Activated CD8-positive, alpha-beta memory T cell treated with anti-CD3 and anti-CD28 coated beads, Interleukin-2, amount 50 U/mL, for 4 hours (primary cell): ENCODE results near the gene ZNF101.
"Not testable (repeated sequence)": the region's sequence is repeated elsewhere in the genome, so short reads cannot be mapped to it uniquely, and the experiment has no call there.

Experiments used
- DNase-seq: peaks from one replicate; pipeline ENCODE4 v3.0.0-alpha.2; 2020

The ZNF101 gene

GRCh38 chr19:19661675-19662251 lies 6.9 kb upstream of the ZNF101 start:
- no peak for DNase-seq

- no peak for DNase-seq
Measured at GRCh38 chr19:19662344-19662743, 6.3 kb upstream of the ZNF101 start.

GRCh38 chr19:19662871-19663255 lies 5.8 kb upstream of the ZNF101 start:
- DNase-seq, result no peak

GRCh38 chr19:19663256-19664120 lies 5.2 kb upstream of the ZNF101 start, which contains the start of gene ATP13A1:
Gene ATP13A1, minus strand, starts transcription at chr19:19663676. Its CDS starts 10 bp downstream, at chr19:19663666.
- DNase-seq, result peak; percentile 90

GRCh38 chr19:19665420-19665948 lies 3.2 kb upstream of the ZNF101 start:
- DNase-seq, result peak; percentile 9

- DNase-seq, result peak; percentile 14
Measured at GRCh38 chr19:19670070-19670551, 1.5 kb downstream of the ZNF101 start.

GRCh38 chr19:19672816-19673215 lies 4.2 kb downstream of the ZNF101 start:
- no peak for DNase-seq

GRCh38 chr19:19674315-19674714 lies 5.7 kb downstream of the ZNF101 start:
- DNase-seq, result no peak

GRCh38 chr19:19677579-19677978 lies 8.9 kb downstream of the ZNF101 start:
- no peak for DNase-seq

- no peak for DNase-seq
Measured at GRCh38 chr19:19679176-19680073, 10.8 kb downstream of the ZNF101 start.

- not testable (repeated sequence) for DNase-seq
Measured at GRCh38 chr19:19686119-19686518, 17.5 kb downstream of the ZNF101 start.

GRCh38 chr19:19686580-19686979 lies 17.9 kb downstream of the ZNF101 start:
- DNase-seq, result no peak

GRCh38 chr19:19687090-19687489 lies 18.5 kb downstream of the ZNF101 start:
- DNase-seq, result no peak

- not testable (repeated sequence) for DNase-seq
Measured at GRCh38 chr19:19689023-19689422, 20.4 kb downstream of the ZNF101 start.

GRCh38 chr19:19691683-19692082 lies 23.0 kb downstream of the ZNF101 start:
- DNase-seq, result no peak

- DNase-seq, result no peak
Measured at GRCh38 chr19:19696386-19696785, 27.7 kb downstream of the ZNF101 start.

- DNase-seq, result no peak
Measured at GRCh38 chr19:19697589-19697988, 28.9 kb downstream of the ZNF101 start.

GRCh38 chr19:19700493-19700892 lies 31.9 kb downstream of the ZNF101 start:
- DNase-seq, result not testable (repeated sequence)

- no peak for DNase-seq
Measured at GRCh38 chr19:19704836-19705235, 36.2 kb downstream of the ZNF101 start.

- DNase-seq, result no peak
Measured at GRCh38 chr19:19710506-19710905, 41.9 kb downstream of the ZNF101 start.

GRCh38 chr19:19711306-19711933 lies 42.8 kb downstream of the ZNF101 start:
- no peak for DNase-seq
